Uterus (tissue), 2 donors: ENCODE measurements around the gene GRIN3A.

Experiments
- CTCF ChIP-seq, 4 experiments: fragments of 200-600 bp in 2 of 4; fragments of 450-650 bp in 2 of 4; sonication (generic) in 2 of 4; IDR thresholded peaks; one replicate each; pipeline ENCODE4 v1.5.1; 2016 to 2019; ENCODE audit warnings: antibody characterized with exemption in 4 of 4, mild to moderate bottlenecking in 2 of 4, moderate library complexity in 1 of 4
- POLR2A ChIP-seq, 2 donors: fragments of 450-650 bp; IDR thresholded peaks; one replicate each; pipeline ENCODE4 v1.6.1; 2016; ENCODE audit warnings: antibody characterized with exemption in 2 of 2, mild to moderate bottlenecking in 1 of 2, moderate library complexity in 1 of 2

DNA sequence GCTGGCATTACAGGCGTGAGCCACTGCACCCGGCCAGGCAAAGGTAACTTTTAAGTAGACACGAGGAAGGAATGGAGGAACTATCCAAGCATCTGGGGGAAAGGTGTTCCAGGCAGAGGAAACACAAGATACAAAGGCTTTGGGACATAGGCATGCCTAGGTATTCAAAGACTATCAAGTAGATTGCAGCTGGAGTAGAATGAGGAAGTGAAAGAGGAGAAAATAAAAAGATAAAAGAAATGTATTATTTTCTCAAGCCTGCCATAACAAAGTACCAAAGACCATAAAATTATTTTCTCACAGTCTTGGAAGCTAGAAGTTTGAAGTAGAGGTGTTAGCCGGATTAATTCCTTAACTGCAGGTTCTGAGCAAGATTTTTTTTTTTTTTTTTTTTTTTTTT, 39.9 kb upstream of the GRIN3A start:
- TF ChIP-seq CTCF (IDR thresholded peaks at IDR 0.05) (no peak), POLR2A (IDR thresholded peaks at IDR 0.05) (no peak)
